GM19397 (cell line): ENCODE data around the gene PDXK.

Experiments used
- ATAC-seq: cut with Tn5 transposase; IDR thresholded peaks from one replicate; pipeline ENCODE4 v1.9.1; 2021; ENCODE audit warnings: mild to moderate bottlenecking, moderate library complexity; ENCODE audit not compliant: unreplicated experiment

Gene PDXK

GRCh38 chr21:43801006-43801783, 82.3 kb downstream of the PDXK start:
- no peak for ATAC-seq

- ATAC-seq, result no peak
These were observed 83.9 kb downstream of the PDXK start for GRCh38 chr21:43802713-43803313.

- no peak for ATAC-seq
These were observed 84.8 kb downstream of the PDXK start for GRCh38 chr21:43803558-43804300.

GRCh38 chr21:43805275-43805800, 86.4 kb downstream of the PDXK start:
- peak; percentile 75 for ATAC-seq

GRCh38 chr21:43806017-43806710, 87.2 kb downstream of the PDXK start:
- ATAC-seq, result no peak

GRCh38 chr21:43808367-43808766, 89.4 kb downstream of the PDXK start:
- no peak for ATAC-seq

- no peak for ATAC-seq
These were observed 89.9 kb downstream of the PDXK start for GRCh38 chr21:43808832-43809251.

- ATAC-seq, result no peak
These were observed 90.4 kb downstream of the PDXK start for GRCh38 chr21:43809346-43809799.

- no peak for ATAC-seq
These were observed 91.0 kb downstream of the PDXK start for GRCh38 chr21:43809853-43810504.

GRCh38 chr21:43810505-43811261, 91.8 kb downstream of the PDXK start:
- ATAC-seq, result no peak

GRCh38 chr21:43811262-43812105, 92.6 kb downstream of the PDXK start:
- no peak for ATAC-seq
